NCI-H1694 (cell line): ENCODE data around the gene USP2.

Experiments used
- DNase-seq: peaks from one replicate; lab custom pipeline; 2025; lab: John Stamatoyannopoulos, UW

The USP2 gene

GRCh38 chr11:119363081-119363850 is 18.2 kb downstream of the USP2 start:
- no peak for DNase-seq

GRCh38 chr11:119362741-119363080 is 18.8 kb downstream of the USP2 start:
- no peak for DNase-seq

GRCh38 chr11:119361941-119362725 is 19.4 kb downstream of the USP2 start:
- no peak for DNase-seq

- no peak for DNase-seq
Measured at GRCh38 chr11:119361056-119361787, 20.3 kb downstream of the USP2 start.

- DNase-seq = no peak
Measured at GRCh38 chr11:119359365-119360214, 21.9 kb downstream of the USP2 start.

GRCh38 chr11:119357074-119357473 is 24.4 kb downstream of the USP2 start:
- no peak for DNase-seq

GRCh38 chr11:119356349-119357031 is 25.0 kb downstream of the USP2 start:
- DNase-seq = no peak

GRCh38 chr11:119355091-119355843 is 26.2 kb downstream of the USP2 start:
- DNase-seq = no peak

- DNase-seq = peak; percentile 39
Measured at GRCh38 chr11:119352857-119353260, 28.6 kb downstream of the USP2 start.

- no peak for DNase-seq
Measured at GRCh38 chr11:119351232-119351631, 30.3 kb downstream of the USP2 start.

GRCh38 chr11:119350302-119350701 is 31.2 kb downstream of the USP2 start:
- DNase-seq = no peak

- no peak for DNase-seq
Measured at GRCh38 chr11:119347940-119348605, 33.4 kb downstream of the USP2 start.

GRCh38 chr11:119347242-119347641 is 34.2 kb downstream of the USP2 start:
- DNase-seq = no peak

- DNase-seq = no peak
Measured at GRCh38 chr11:119346605-119347004, 34.9 kb downstream of the USP2 start, which contains the start of gene MFRP. MFRP (minus strand) TSS chr11:119346705; CDS start chr11:119346513, 192 bp downstream.

GRCh38 chr11:119345685-119346084 is 35.8 kb downstream of the USP2 start:
- DNase-seq = no peak

- no peak for DNase-seq
Measured at GRCh38 chr11:119344291-119345010, 37.0 kb downstream of the USP2 start.

- no peak for DNase-seq
Measured at GRCh38 chr11:119343726-119344125, 37.8 kb downstream of the USP2 start.

GRCh38 chr11:119342362-119343130 is 38.9 kb downstream of the USP2 start:
- no peak for DNase-seq

GRCh38 chr11:119342023-119342300 is 39.5 kb downstream of the USP2 start:
- DNase-seq = no peak
